Amniotic stem cell (primary cell): ENCODE data around the gene DGUOK.
"Not testable (repeated sequence)": the region's sequence is repeated elsewhere in the genome, so short reads cannot be mapped to it uniquely, and the experiment has no call there.

Experiments
- DNase-seq: peaks from one replicate; lab custom pipeline; 2025; lab: John Stamatoyannopoulos, UW

The DGUOK gene

GRCh38 chr2:73901143-73901542 lies 25.5 kb upstream of the DGUOK start:
- DNase-seq, result no peak

- DNase-seq, result no peak
Measured at GRCh38 chr2:73902284-73902683, 24.4 kb upstream of the DGUOK start.

GRCh38 chr2:73903313-73903712 lies 23.4 kb upstream of the DGUOK start:
- no peak for DNase-seq

GRCh38 chr2:73903949-73904613 lies 22.6 kb upstream of the DGUOK start:
- not testable (repeated sequence) for DNase-seq

GRCh38 chr2:73904952-73905351 lies 21.7 kb upstream of the DGUOK start:
- DNase-seq, result no peak

GRCh38 chr2:73906847-73907505 lies 19.7 kb upstream of the DGUOK start:
- DNase-seq, result no peak

- no peak for DNase-seq
Measured at GRCh38 chr2:73907840-73908452, 18.7 kb upstream of the DGUOK start.

- DNase-seq, result no peak
Measured at GRCh38 chr2:73908689-73909652, 17.7 kb upstream of the DGUOK start.

GRCh38 chr2:73910873-73911547 lies 15.7 kb upstream of the DGUOK start:
- no peak for DNase-seq

GRCh38 chr2:73911548-73912208 lies 15.0 kb upstream of the DGUOK start:
- DNase-seq, result no peak

- DNase-seq, result no peak
Measured at GRCh38 chr2:73913414-73914054, 13.1 kb upstream of the DGUOK start.

- no peak for DNase-seq
Measured at GRCh38 chr2:73914667-73915066, 12.0 kb upstream of the DGUOK start.

GRCh38 chr2:73915437-73915993 lies 11.2 kb upstream of the DGUOK start:
- DNase-seq, result no peak

- DNase-seq, result no peak
Measured at GRCh38 chr2:73916666-73917065, 10.0 kb upstream of the DGUOK start.

GRCh38 chr2:73917296-73917695 lies 9.4 kb upstream of the DGUOK start:
- no peak for DNase-seq

- DNase-seq, result no peak
Measured at GRCh38 chr2:73917696-73918207, 8.9 kb upstream of the DGUOK start.

GRCh38 chr2:73918856-73919255 lies 7.8 kb upstream of the DGUOK start:
- DNase-seq, result no peak

- DNase-seq, result no peak
Measured at GRCh38 chr2:73919596-73920228, 7.0 kb upstream of the DGUOK start.
